Astrocyte of the cerebellum (primary cell): ENCODE measurements around the gene KCNMA1.
A peak's percentile ranks its signal among the peaks of the same experiment; 100 is the strongest.
"Not testable (repeated sequence)": the region's sequence is repeated elsewhere in the genome, so short reads cannot be mapped to it uniquely, and the experiment has no call there.

ENCODE experiments used
- DNase-seq: peaks from one replicate; pipeline ENCODE4 v3.0.0-alpha.2; 2011; ENCODE audit warnings: low read depth
- H3K4me3 ChIP-seq: 2 replicates; pipeline ENCODE4 v1.5.1; 2011; ENCODE audit warnings: mild to moderate bottlenecking, low read depth, low read length, moderate library complexity
- CTCF ChIP-seq: IDR thresholded peaks from 2 replicates; pipeline ENCODE4 v1.5.1; 2012; ENCODE audit warnings: low read length, low read depth, moderate library complexity, mild to moderate bottlenecking; ENCODE audit errors: missing control alignments
- in situ Hi-C: cut with HindIII; loops from 2 replicates; pipeline ENCODE4 v1.10.0; 2017; ENCODE audit warnings: low sequenced_read_pairs

The KCNMA1 gene

DNA sequence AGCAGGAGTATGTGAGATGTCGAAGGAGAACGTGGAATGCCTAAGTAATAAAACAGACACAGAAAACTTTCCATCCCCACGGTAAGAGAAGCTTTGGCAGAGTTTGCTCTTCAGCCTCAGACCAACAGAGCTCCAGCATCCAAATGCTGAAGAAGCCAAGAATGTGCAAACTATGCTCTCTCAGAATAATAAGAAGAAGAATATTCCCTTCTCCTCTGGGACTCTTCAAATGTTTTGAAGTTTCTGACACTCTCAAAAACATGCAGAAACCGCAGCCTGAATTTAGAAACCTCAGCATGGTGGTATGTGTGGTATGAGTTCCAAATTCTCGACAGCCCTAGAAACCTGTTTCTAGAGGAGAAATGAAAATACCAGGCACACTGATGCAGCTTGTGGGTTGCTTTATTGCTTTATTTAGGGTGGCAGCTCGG lies 113.3 kb downstream of the KCNMA1 start:
- peak; percentile 87 for DNase-seq
- H3K4me3 ChIP-seq = no peak overlapping the region
- no peak for TF ChIP-seq CTCF
- in situ Hi-C loops = no loop called here

DNA sequence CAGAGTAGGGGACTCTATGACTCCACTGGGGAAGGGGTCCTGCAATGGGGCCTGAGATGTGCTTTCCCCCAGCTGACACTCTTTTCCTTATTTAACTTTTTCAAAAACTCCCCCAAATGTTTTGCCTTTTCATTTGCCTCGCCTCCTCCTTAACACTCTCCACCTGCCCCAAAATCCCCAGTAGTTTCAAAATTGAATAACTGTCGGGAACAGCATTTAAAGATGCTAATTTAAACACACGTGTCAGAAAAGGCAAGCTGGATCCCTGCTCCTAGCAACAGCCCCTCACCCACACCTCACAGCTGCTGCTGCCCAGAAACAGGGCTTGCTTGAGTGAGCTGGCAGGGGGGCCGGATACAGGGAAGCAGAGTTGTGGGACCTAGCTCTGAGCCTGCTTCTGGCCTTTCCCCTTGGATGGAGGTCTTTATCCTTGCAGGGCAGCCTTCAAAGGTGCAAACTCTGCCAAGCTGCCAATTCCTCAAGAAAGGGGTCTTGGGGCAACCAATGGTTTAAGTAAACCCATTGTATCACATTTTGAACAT lies 115.3 kb downstream of the KCNMA1 start:
- no peak for TF ChIP-seq CTCF
- no peak overlapping the region for H3K4me3 ChIP-seq
- in situ Hi-C loops = no loop called here
- no peak for DNase-seq

GRCh38 chr10:77520995-77521394 lies 116.6 kb downstream of the KCNMA1 start:
- H3K4me3 ChIP-seq = no peak overlapping the region
- in situ Hi-C loops = no loop called here
- no peak for DNase-seq
- no peak for TF ChIP-seq CTCF

DNA sequence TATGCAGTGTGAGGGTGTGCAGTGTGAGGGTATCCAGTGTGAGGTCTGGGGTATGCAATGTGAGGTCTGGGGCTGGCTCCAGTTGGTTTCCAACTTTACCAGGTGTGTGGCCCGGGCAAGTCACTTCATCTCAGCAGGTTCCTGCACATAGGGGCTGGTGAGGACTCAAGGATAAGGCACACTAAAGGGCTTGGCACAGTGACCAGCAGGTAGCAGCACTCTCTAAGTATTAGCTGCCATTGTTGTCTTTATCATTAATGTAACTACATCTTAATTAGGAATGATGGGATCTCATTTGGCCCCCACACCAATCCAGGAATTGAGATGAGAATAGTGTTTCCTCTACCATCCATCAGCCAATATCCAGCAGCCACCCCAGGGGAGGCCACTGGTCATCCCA lies 117.3 kb downstream of the KCNMA1 start:
- TF ChIP-seq CTCF = no peak
- no peak for DNase-seq
- no peak overlapping the region for H3K4me3 ChIP-seq
- in situ Hi-C loops = no loop called here

DNA sequence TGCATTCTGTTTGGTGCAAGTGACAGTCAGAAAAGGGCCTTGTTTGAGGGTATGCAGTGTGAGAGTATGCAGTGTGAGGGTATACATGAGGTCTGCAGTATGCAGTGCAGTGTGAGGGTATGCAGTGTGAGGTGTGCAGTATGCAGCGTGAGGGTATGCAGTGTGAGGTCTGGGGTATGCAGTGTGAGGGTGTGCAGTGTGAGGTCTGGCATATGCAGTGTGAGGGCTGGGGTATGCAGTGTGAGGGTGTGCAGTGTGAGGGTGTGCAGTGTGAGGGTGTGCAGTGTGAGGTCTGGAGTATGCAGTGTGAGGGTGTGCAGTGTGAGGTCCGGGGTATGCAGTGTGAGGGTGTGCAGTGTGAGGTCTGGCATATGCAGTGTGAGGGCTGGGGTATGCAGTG lies 117.8 kb downstream of the KCNMA1 start:
- DNase-seq, H3K4me3 ChIP-seq, in situ Hi-C loops: not testable (repeated sequence)

- in situ Hi-C loops = no loop called here
- H3K4me3 ChIP-seq = no peak overlapping the region
- TF ChIP-seq CTCF = no peak
- no peak for DNase-seq
These were observed 118.7 kb downstream of the KCNMA1 start for GRCh38 chr10:77518910-77519274.

- no peak for DNase-seq
- H3K4me3 ChIP-seq = no peak overlapping the region
- no peak for TF ChIP-seq CTCF
- in situ Hi-C loops = no loop called here
These were observed 119.2 kb downstream of the KCNMA1 start for GRCh38 chr10:77518241-77518909.
